Smooth muscle cell of the brain vasculature (primary cell): ENCODE data around the gene UBQLN3.

ENCODE experiments used
- DNase-seq: peaks from one replicate; pipeline ENCODE4 v3.0.0-alpha.2; 2012; ENCODE audit warnings: low read depth, low spot score

UBQLN3 gene

GRCh38 chr11:5505363-5506048 lies 4.3 kb downstream of the UBQLN3 start:
- DNase-seq, result no peak

GRCh38 chr11:5504403-5504921 lies 5.3 kb downstream of the UBQLN3 start:
- no peak for DNase-seq

GRCh38 chr11:5500393-5500801 lies 9.4 kb downstream of the UBQLN3 start:
- no peak for DNase-seq

- DNase-seq, result no peak
Measured at GRCh38 chr11:5499671-5500070, 10.1 kb downstream of the UBQLN3 start.

- DNase-seq, result no peak
Measured at GRCh38 chr11:5489576-5490357, 20.0 kb downstream of the UBQLN3 start.

- DNase-seq, result no peak
Measured at GRCh38 chr11:5488798-5489399, 20.9 kb downstream of the UBQLN3 start.

- DNase-seq, result no peak
Measured at GRCh38 chr11:5488385-5488784, 21.4 kb downstream of the UBQLN3 start, which contains the start of gene OR52D1. TSS of gene OR52D1 (plus strand) at chr11:5488685. CDS start at chr11:5488707, 22 bp downstream.

GRCh38 chr11:5486421-5486820 lies 23.3 kb downstream of the UBQLN3 start:
- DNase-seq, result no peak

GRCh38 chr11:5486003-5486402 lies 23.8 kb downstream of the UBQLN3 start:
- DNase-seq, result no peak

GRCh38 chr11:5476186-5476819 lies 33.5 kb downstream of the UBQLN3 start:
- DNase-seq, result peak; percentile 6

GRCh38 chr11:5473921-5474320 lies 35.8 kb downstream of the UBQLN3 start:
- DNase-seq, result no peak

- no peak for DNase-seq
Measured at GRCh38 chr11:5467527-5467926, 42.2 kb downstream of the UBQLN3 start.

- no peak for DNase-seq
Measured at GRCh38 chr11:5460983-5461621, 48.7 kb downstream of the UBQLN3 start.
